GM23338 (cell line): Measurements from ENCODE around the gene TBC1D9. TPM values are rescaled to one million over a fixed set of nuclear protein-coding genes. Genes with fewer than 3 reads are reported as not detected.

ENCODE experiments used
- ATAC-seq: fragments of 200-7000 bp; cut with Tn5 transposase; 3 replicates; pipeline ENCODE4 v1.9.1; 2020
- DNase-seq: peaks from one replicate; pipeline ENCODE4 v3.0.0-alpha.2; 2015; ENCODE audit warnings: low spot score
- H2AFZ ChIP-seq: fragments of 200-600 bp; sonication (generic); 2 replicates; pipeline ENCODE4 v1.8.0; 2016; ENCODE audit warnings: antibody characterized with exemption, mild to moderate bottlenecking, moderate library complexity
- H3F3A ChIP-seq: fragments of 200-600 bp; sonication (generic); replicated peaks from 2 replicates; pipeline ENCODE4 v1.8.0; 2017; ENCODE audit warnings: antibody characterized with exemption, mixed run types, low read depth
- H3K27ac ChIP-seq: fragments of 200-600 bp; sonication (generic); 2 replicates; pipeline ENCODE4 v1.6.1; 2016; ENCODE audit warnings: low read depth
- H3K27me3 ChIP-seq: fragments of 200-600 bp; sonication (generic); 2 replicates; pipeline ENCODE4 v1.8.0; 2016; ENCODE audit warnings: mild to moderate bottlenecking, mixed run types, moderate library complexity; ENCODE audit not compliant: insufficient read depth
- H3K36me3 ChIP-seq: fragments of 200-600 bp; sonication (generic); 2 replicates; pipeline ENCODE4 v1.8.0; 2016; ENCODE audit warnings: mild to moderate bottlenecking; ENCODE audit not compliant: insufficient read depth
- H3K4me1 ChIP-seq: fragments of 200-600 bp; sonication (generic); 2 replicates; pipeline ENCODE4 v1.8.0; 2016; ENCODE audit warnings: mild to moderate bottlenecking, moderate library complexity; ENCODE audit not compliant: insufficient read depth
- H3K4me2 ChIP-seq: fragments of 200-600 bp; sonication (generic); 2 replicates; pipeline ENCODE4 v1.7.1; 2017; ENCODE audit warnings: mixed run types
- H3K4me3 ChIP-seq: fragments of 200-600 bp; sonication (generic); 2 replicates; pipeline ENCODE4 v1.6.1; 2016; ENCODE audit warnings: mixed run types
- H3K79me2 ChIP-seq: fragments of 200-600 bp; sonication (generic); replicated peaks from 2 replicates; pipeline ENCODE4 v1.8.0; 2017; ENCODE audit warnings: mild to moderate bottlenecking; ENCODE audit not compliant: insufficient read depth
- H3K9me2 ChIP-seq: fragments of 200-600 bp; sonication (generic); 2 replicates; pipeline ENCODE4 v1.8.0; 2017; ENCODE audit not compliant: insufficient read depth
- H4K20me1 ChIP-seq: fragments of 200-600 bp; sonication (generic); replicated peaks from 2 replicates; pipeline ENCODE4 v1.8.0; 2017; ENCODE audit warnings: mild to moderate bottlenecking; ENCODE audit not compliant: insufficient read depth
- H3K27ac Mint-ChIP-seq: 2 replicates; pipeline ENCODE4 v1.8.0; 2020; ENCODE audit warnings: inconsistent platforms, mild to moderate bottlenecking, moderate library complexity, mixed read lengths
- H3K27me3 Mint-ChIP-seq: 3 replicates; pipeline ENCODE4 v1.8.0; 2022; ENCODE audit warnings: low read depth, mild to moderate bottlenecking, moderate library complexity, mixed read lengths, inconsistent platforms; ENCODE audit not compliant: insufficient read depth, poor library complexity
- H3K36me3 Mint-ChIP-seq: 3 replicates; pipeline ENCODE4 v1.8.0; 2021; ENCODE audit warnings: low read depth, mild to moderate bottlenecking, inconsistent platforms, moderate library complexity, mixed read lengths
- H3K4me1 Mint-ChIP-seq: 3 replicates; pipeline ENCODE4 v1.8.0; 2020; ENCODE audit warnings: mild to moderate bottlenecking, inconsistent platforms, mixed read lengths
- H3K4me3 Mint-ChIP-seq: 3 replicates; pipeline ENCODE4 v1.8.0; 2021; ENCODE audit warnings: moderate library complexity, mild to moderate bottlenecking, inconsistent platforms, mixed read lengths
- H3K9me3 Mint-ChIP-seq: 3 replicates; pipeline ENCODE4 v1.8.0; 2020; ENCODE audit warnings: moderate library complexity, mild to moderate bottlenecking, inconsistent platforms, mixed read lengths
- CTCF ChIP-seq, 2 experiments: fragments of 200-600 bp in 1 of 2; sonication (generic) in 1 of 2; conservative IDR thresholded peaks; 2 replicates each; pipeline versions ENCODE4 v1.5.1 to v1.6.1; 2016 to 2017; ENCODE audit warnings: antibody characterized with exemption in 2 of 2, low read depth in 2 of 2, mild to moderate bottlenecking in 2 of 2, moderate library complexity in 1 of 2
- EZH2 ChIP-seq: fragments of 200-600 bp; sonication (generic); IDR thresholded peaks from one replicate; pipeline ENCODE4 v1.8.0; 2017; ENCODE audit warnings: antibody characterized with exemption, mild to moderate bottlenecking, low read depth; ENCODE audit not compliant: unreplicated experiment
- JUNB ChIP-seq: IDR thresholded peaks from one replicate; pipeline ENCODE4 v1.6.1; 2016; ENCODE audit warnings: antibody characterized with exemption; ENCODE audit not compliant: unreplicated experiment
- NANOG ChIP-seq: IDR thresholded peaks from 2 replicates; pipeline ENCODE4 v1.6.1; 2016; ENCODE audit warnings: antibody characterized with exemption, borderline replicate concordance
- POLR2AphosphoS5 ChIP-seq: IDR thresholded peaks from 2 replicates; pipeline ENCODE4 v1.6.1; 2016; ENCODE audit warnings: antibody characterized with exemption, low read depth
- REST ChIP-seq: IDR thresholded peaks from one replicate; pipeline ENCODE4 v1.6.1; 2018; ENCODE audit warnings: antibody characterized with exemption; ENCODE audit not compliant: unreplicated experiment
- STAT1 ChIP-seq: IDR thresholded peaks from one replicate; pipeline ENCODE4 v1.6.1; 2016; ENCODE audit warnings: antibody characterized with exemption; ENCODE audit not compliant: unreplicated experiment
- ZNF462 ChIP-seq: fragments of 250-450 bp; sonication (Bioruptor Pico); IDR thresholded peaks from 2 replicates; pipeline ENCODE4 v1.5.0; 2020; ENCODE audit warnings: mild to moderate bottlenecking, moderate library complexity
- polyA plus RNA-seq: library from polyadenylated mRNA; unstranded; fragments of >200 nt; fragmentation: Nextera tagmentation; extraction: Ambion mirVana; gene quantifications from 2 replicates; pipeline ENCODE4 v1.2.1, GENCODE V29; 2016
- total RNA-seq: library from RNA; depleted of rRNA; stranded (reverse); fragments of >200 nt; shearing (Covaris generic); gene quantifications from 2 replicates; pipeline ENCODE4 v1.2.3, GENCODE V29; 2014

The TBC1D9 gene
- total and polyA plus RNA-seq, 2 experiments from 2014 or later: 0.03 to 0.56 TPM

- no peaks in the 10 kb centered on the region for H4K20me1 ChIP-seq
- H3K27me3 ChIP-seq: no peaks in the 10 kb centered on the region
- no peaks in the 10 kb centered on the region for H3K79me2 ChIP-seq
- no peak; the same call in 2 of the 3 replicates for ATAC-seq
- TF ChIP-seq POLR2AphosphoS5 (no peak), NANOG (no peak), REST (no peak), JUNB (no peak), STAT1 (no peak)
- H3K27ac ChIP-seq: no peak overlapping the region
- Mint-ChIP-seq H3K36me3 (no peaks in the 10 kb centered on the region), H3K9me3 (no peaks in the 10 kb centered on the region), H3K4me3 (no peak overlapping the region), H3K4me1 (peaks cover 5% of the 10 kb centered on the region; the same call in 2 of the 3 replicates), H3K27me3 (peaks cover 1% of the 10 kb centered on the region), H3K27ac (no peak overlapping the region; the same call in 1 of the 2 replicates)
- H3K9me2 ChIP-seq: no peaks in the 10 kb centered on the region
- H3K4me3 ChIP-seq: no peak overlapping the region
- H3K4me2 ChIP-seq: no peak overlapping the region
- DNase-seq: no peak
- H3K4me1 ChIP-seq: no peaks in the 10 kb centered on the region
- no peak overlapping the region for H2AFZ ChIP-seq
- H3F3A ChIP-seq: no peaks in the 10 kb centered on the region
- no peaks in the 10 kb centered on the region for H3K36me3 ChIP-seq
Measured at GRCh38 chr4:140726776-140727500, 29.2 kb downstream of the TBC1D9 start.

GRCh38 chr4:140725556-140725955, 30.6 kb downstream of the TBC1D9 start:
- Histone ChIP-seq H3K36me3 (no peaks in the 10 kb centered on the region), H2AFZ (no peak overlapping the region), H3K4me1 (no peaks in the 10 kb centered on the region), H4K20me1 (no peaks in the 10 kb centered on the region), H3K4me2 (no peak overlapping the region), H3K79me2 (no peaks in the 10 kb centered on the region), H3K9me2 (no peaks in the 10 kb centered on the region), H3K27ac (no peak overlapping the region), H3K4me3 (no peak overlapping the region), H3F3A (no peaks in the 10 kb centered on the region), H3K27me3 (no peaks in the 10 kb centered on the region)
- Mint-ChIP-seq H3K9me3 (no peaks in the 10 kb centered on the region), H3K36me3 (no peaks in the 10 kb centered on the region), H3K4me1 (peaks cover 5% of the 10 kb centered on the region; the same call in 2 of the 3 replicates), H3K4me3 (no peak overlapping the region), H3K27me3 (peaks cover 1% of the 10 kb centered on the region), H3K27ac (no peak overlapping the region)
- ATAC-seq: no peak
- DNase-seq: no peak
- TF ChIP-seq STAT1 (no peak), NANOG (no peak), ZNF462 (no peak), CTCF (conservative IDR thresholded peaks at IDR 0.05; ENCODE audit: low read depth in 2 of 2) (no peak), POLR2AphosphoS5 (no peak), EZH2 (no peak)
